Left ventricle myocardium inferior (tissue), 1 donor: ENCODE data around the gene NCMAP. TPM values are rescaled to one million over a fixed set of nuclear protein-coding genes. Genes with fewer than 3 reads are reported as not detected.

Experiments used
- DNase-seq: peaks from one replicate; pipeline ENCODE4 v3.0.0-alpha.2; 2020
- H3K27ac ChIP-seq: fragments of 200-600 bp; replicated peaks from 2 replicates; pipeline ENCODE4 v1.8.0; 2021
- H3K27me3 ChIP-seq: fragments of 200-600 bp; 2 replicates; pipeline ENCODE4 v1.8.0; 2021; ENCODE audit warnings: low read depth
- H3K36me3 ChIP-seq: fragments of 200-600 bp; 2 replicates; pipeline ENCODE4 v1.8.0; 2021
- H3K4me1 ChIP-seq: fragments of 200-600 bp; 2 replicates; pipeline ENCODE4 v1.8.0; 2021
- H3K4me3 ChIP-seq: fragments of 200-600 bp; 2 replicates; pipeline ENCODE4 v1.8.0; 2021; ENCODE audit warnings: mild to moderate bottlenecking, moderate library complexity
- H3K9me3 ChIP-seq: fragments of 200-600 bp; replicated peaks from 2 replicates; pipeline ENCODE4 v1.8.0; 2021
- intact Hi-C: fragments of 100-400 bp; cut with micrococcal nuclease; formaldehyde crosslinking; loops from one replicate; pipeline ENCODE4 v1.11.0; 2022
- total RNA-seq: library from RNA; stranded (reverse); fragmentation: NEBNext Ultra II Directional; extraction: Animal tissue kit (Norgen Biotek cat#: 25700); gene quantifications from one replicate; pipeline ENCODE4 v1.2.1, GENCODE V29; 2021
- TF ChIP-seq, protein P1 (sequence below): fragments of 200-600 bp; IDR thresholded peaks from 2 replicates; pipeline ENCODE4 v1.8.0; 2021; ENCODE audit warnings: antibody characterized with exemption, mild to moderate bottlenecking, borderline replicate concordance
- donor health status: DM: no; HTN: yes; CAD: no; lungs with severe emphysema.

Gene NCMAP
- total RNA-seq, 1 donor from 2014 or later: 0.11 TPM

GRCh38 chr1:24558902-24559791, 3.3 kb downstream of the NCMAP start:
- Histone ChIP-seq H3K36me3 (no peaks in the 10 kb centered on the region), H3K27me3 (peaks cover 46% of the 10 kb centered on the region), H3K4me3 (no peak overlapping the region), H3K4me1 (peaks cover 22% of the 10 kb centered on the region), H3K27ac (no peak overlapping the region), H3K9me3 (no peaks in the 10 kb centered on the region)
- peak; percentile 48 for DNase-seq
- TF ChIP-seq, protein P1, sequence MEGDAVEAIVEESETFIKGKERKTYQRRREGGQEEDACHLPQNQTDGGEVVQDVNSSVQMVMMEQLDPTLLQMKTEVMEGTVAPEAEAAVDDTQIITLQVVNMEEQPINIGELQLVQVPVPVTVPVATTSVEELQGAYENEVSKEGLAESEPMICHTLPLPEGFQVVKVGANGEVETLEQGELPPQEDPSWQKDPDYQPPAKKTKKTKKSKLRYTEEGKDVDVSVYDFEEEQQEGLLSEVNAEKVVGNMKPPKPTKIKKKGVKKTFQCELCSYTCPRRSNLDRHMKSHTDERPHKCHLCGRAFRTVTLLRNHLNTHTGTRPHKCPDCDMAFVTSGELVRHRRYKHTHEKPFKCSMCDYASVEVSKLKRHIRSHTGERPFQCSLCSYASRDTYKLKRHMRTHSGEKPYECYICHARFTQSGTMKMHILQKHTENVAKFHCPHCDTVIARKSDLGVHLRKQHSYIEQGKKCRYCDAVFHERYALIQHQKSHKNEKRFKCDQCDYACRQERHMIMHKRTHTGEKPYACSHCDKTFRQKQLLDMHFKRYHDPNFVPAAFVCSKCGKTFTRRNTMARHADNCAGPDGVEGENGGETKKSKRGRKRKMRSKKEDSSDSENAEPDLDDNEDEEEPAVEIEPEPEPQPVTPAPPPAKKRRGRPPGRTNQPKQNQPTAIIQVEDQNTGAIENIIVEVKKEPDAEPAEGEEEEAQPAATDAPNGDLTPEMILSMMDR: no peak
- intact Hi-C loops: no loop called here

DNA sequence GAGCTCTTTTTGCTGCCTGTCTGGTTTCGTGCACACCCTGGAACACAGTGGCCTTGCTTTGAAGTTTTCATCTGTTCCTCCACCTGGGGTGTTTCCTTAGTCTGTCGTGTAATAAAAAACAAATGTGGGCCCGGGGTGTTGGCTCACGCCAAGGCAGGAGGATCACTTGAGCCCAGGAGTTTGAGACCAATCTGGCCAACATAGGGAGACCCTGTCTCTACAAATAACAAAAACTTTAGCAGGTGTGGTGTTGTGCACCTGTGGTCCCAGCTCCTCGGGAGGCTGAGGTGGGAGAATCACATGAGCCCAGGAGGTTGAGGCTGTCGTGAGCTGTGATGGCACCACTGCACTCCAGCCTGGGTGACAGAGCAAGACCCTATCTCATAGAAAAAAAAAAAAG, 4.5 kb downstream of the NCMAP start:
- Histone ChIP-seq H3K27me3 (peaks cover 36% of the 10 kb centered on the region), H3K4me1 (peaks cover 22% of the 10 kb centered on the region), H3K36me3 (no peaks in the 10 kb centered on the region), H3K27ac (no peak overlapping the region), H3K4me3 (no peak overlapping the region), H3K9me3 (no peaks in the 10 kb centered on the region)
- TF ChIP-seq, protein P1: no peak
- DNase-seq: no peak
- intact Hi-C loops: no loop called here

- TF ChIP-seq, protein P1: no peak
- Histone ChIP-seq H3K4me1 (peaks cover 18% of the 10 kb centered on the region), H3K4me3 (no peak overlapping the region), H3K27ac (no peak overlapping the region), H3K36me3 (no peaks in the 10 kb centered on the region), H3K27me3 (peaks cover 13% of the 10 kb centered on the region), H3K9me3 (no peaks in the 10 kb centered on the region)
- DNase-seq: no peak
- intact Hi-C loops: no loop called here
These were observed 6.7 kb downstream of the NCMAP start for GRCh38 chr1:24562625-24563024.

GRCh38 chr1:24564695-24565094, 8.8 kb downstream of the NCMAP start:
- TF ChIP-seq, protein P1: no peak
- H3K4me1 ChIP-seq: peaks cover 8% of the 10 kb centered on the region
- H3K4me3 ChIP-seq: no peak overlapping the region
- no peaks in the 10 kb centered on the region for H3K36me3 ChIP-seq
- no peak for DNase-seq
- no peak overlapping the region for H3K27ac ChIP-seq
- H3K9me3 ChIP-seq: no peaks in the 10 kb centered on the region
- intact Hi-C loops: no loop called here
- peaks cover 3% of the 10 kb centered on the region for H3K27me3 ChIP-seq

DNA sequence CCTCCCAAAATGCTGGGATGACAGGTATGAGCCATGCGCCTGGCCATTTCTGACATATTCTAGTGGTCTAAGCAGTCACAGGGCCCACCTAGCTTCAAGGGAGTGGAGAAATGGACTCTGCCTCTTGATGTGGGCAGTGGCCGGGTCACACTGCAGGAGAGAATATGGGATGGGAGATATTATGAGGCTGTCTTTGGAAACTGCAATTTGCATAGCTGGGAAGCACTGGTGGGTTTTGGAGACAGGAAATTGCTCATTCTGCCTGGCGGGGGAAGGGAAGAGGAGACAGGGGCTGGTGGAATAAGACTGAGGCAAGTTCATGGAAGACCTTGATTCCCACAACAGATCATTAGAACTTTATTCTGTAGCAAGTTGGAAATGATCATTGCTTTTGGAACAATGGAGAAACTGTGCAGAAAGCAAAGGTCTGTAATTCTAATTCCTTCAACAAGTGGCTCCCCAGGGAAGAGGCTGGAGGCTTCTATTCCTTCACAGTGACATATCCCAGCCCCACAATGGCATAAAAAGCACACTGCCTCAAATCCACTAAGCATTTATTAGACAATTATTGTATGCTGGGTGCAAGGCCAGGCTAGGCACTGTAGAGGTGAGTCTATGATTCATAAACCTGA, 10.5 kb downstream of the NCMAP start:
- no peak overlapping the region for H3K4me3 ChIP-seq
- H3K4me1 ChIP-seq: peaks cover 8% of the 10 kb centered on the region
- no peak overlapping the region for H3K27ac ChIP-seq
- TF ChIP-seq, protein P1: no peak
- H3K27me3 ChIP-seq: no peaks in the 10 kb centered on the region
- H3K36me3 ChIP-seq: no peaks in the 10 kb centered on the region
- no peaks in the 10 kb centered on the region for H3K9me3 ChIP-seq
- DNase-seq: no peak
- intact Hi-C loops: no loop called here
